Tibial artery (tissue), 4 donors: ENCODE results near the gene MBD4.

Experiments used
- DNase-seq, 2 donors: peaks; one replicate each; pipeline ENCODE4 v3.0.0-alpha.2; 2019
- H3K27ac ChIP-seq, 2 donors: fragments of 200-600 bp; sonication (generic) in 1 of 2; 1 replicate in 1 of 2; 2 replicates in 1 of 2; pipeline ENCODE4 v1.5.1; 2018 to 2019; ENCODE audit warnings: mild to moderate bottlenecking in 1 of 2
- H3K27me3 ChIP-seq, 2 donors: fragments of 200-600 bp; sonication (generic) in 1 of 2; one replicate each; pipeline versions ENCODE4 v1.5.1 to v1.6.0; 2016 to 2019
- H3K36me3 ChIP-seq, 3 donors: fragments of 200-600 bp; sonication (generic) in 2 of 3; one replicate each; pipeline ENCODE4 v1.5.1; 2016 to 2019; ENCODE audit warnings: mild to moderate bottlenecking in 2 of 3
- H3K4me1 ChIP-seq, 4 donors: fragments of 200-600 bp; sonication (generic) in 2 of 4; 1 replicate in 3 of 4; 2 replicates in 1 of 4; pipeline ENCODE4 v1.5.1; 2016 to 2019
- H3K4me3 ChIP-seq, 2 donors: fragments of 200-600 bp; sonication (generic) in 1 of 2; 1 replicate in 1 of 2; 2 replicates in 1 of 2; pipeline ENCODE4 v1.5.1; 2018 to 2019; ENCODE audit warnings: mild to moderate bottlenecking in 2 of 2
- H3K9me3 ChIP-seq, 3 donors: fragments of 200-600 bp; sonication (generic) in 1 of 3; one replicate each; pipeline ENCODE4 v1.5.1; 2016 to 2019
- intact Hi-C: fragments of 100-400 bp; cut with DNase I; formaldehyde crosslinking; loops from one replicate; pipeline ENCODE4 v1.15.0; 2023; ENCODE audit warnings: low total_unique reads
- TF ChIP-seq, protein P1 (sequence below), 2 experiments: fragments of 200-600 bp in 1 of 2; fragments of 450-650 bp in 1 of 2; IDR thresholded peaks; one replicate each; pipeline ENCODE4 v1.5.1; 2017 to 2019; ENCODE audit warnings: antibody characterized with exemption in 2 of 2, mild to moderate bottlenecking in 1 of 2, moderate library complexity in 1 of 2

The MBD4 gene

DNA sequence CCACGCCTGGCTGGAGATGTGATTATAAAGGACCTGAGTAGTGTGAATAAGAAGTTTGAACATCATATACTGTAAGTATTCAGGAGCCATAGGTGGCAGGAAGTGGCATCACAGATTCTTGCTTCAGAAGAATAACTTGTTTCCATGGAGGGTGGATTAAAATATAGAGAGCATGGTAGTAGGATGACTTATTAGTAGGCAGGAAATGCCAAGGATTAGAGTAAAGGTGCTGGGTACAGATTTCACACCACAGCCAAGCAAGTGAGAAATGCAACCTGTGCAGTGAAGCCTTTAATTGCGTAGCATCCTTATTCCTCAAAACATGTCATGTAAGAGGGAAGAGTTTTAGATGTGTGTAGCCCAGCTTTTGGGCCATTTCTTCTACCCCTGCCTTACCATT, 31.1 kb upstream of the MBD4 start:
- intact Hi-C loops: no loop called here
- H3K36me3 ChIP-seq: peaks cover 23 to 49% (median 35%) of the 10 kb centered on the region in 3 donors

DNA sequence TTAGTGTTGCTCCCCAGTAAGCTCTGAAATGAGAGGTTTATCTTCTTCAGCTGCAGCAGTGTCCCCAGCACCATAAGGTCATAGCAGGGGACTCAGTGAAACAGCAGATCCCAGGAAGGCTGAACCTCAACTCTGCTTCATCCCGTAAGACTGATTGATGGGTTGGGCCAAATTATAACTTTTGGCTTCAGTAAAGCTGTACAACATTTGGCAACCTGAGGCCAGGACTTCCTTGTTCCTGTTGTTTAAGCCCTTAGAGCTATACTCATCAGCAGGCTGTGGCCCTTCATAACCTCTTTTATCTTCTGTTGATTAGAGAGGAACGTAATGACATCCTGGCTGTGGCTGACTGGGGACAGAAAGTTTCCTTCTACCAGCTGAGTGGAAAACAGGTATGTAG, 29.3 kb upstream of the MBD4 start:
- Histone ChIP-seq H3K4me3 (no peak overlapping the region), H3K36me3 (peaks cover 23 to 60% (median 44%) of the 10 kb centered on the region in 3 donors), H3K9me3 (no peaks in the 10 kb centered on the region), H3K27ac (no peak overlapping the region), H3K27me3 (no peaks in the 10 kb centered on the region), H3K4me1 (no peaks in the 10 kb centered on the region)
- TF ChIP-seq, protein P1, sequence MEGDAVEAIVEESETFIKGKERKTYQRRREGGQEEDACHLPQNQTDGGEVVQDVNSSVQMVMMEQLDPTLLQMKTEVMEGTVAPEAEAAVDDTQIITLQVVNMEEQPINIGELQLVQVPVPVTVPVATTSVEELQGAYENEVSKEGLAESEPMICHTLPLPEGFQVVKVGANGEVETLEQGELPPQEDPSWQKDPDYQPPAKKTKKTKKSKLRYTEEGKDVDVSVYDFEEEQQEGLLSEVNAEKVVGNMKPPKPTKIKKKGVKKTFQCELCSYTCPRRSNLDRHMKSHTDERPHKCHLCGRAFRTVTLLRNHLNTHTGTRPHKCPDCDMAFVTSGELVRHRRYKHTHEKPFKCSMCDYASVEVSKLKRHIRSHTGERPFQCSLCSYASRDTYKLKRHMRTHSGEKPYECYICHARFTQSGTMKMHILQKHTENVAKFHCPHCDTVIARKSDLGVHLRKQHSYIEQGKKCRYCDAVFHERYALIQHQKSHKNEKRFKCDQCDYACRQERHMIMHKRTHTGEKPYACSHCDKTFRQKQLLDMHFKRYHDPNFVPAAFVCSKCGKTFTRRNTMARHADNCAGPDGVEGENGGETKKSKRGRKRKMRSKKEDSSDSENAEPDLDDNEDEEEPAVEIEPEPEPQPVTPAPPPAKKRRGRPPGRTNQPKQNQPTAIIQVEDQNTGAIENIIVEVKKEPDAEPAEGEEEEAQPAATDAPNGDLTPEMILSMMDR (IDR thresholded peaks at IDR 0.05): no peak
- no peak for DNase-seq
- intact Hi-C loops: no loop called here

More for the DNA sequence above, 31.1 kb upstream of the MBD4 start:
- no peak for DNase-seq
- Histone ChIP-seq H3K27ac (no peak overlapping the region), H3K27me3 (no peaks in the 10 kb centered on the region), H3K4me1 (no peaks in the 10 kb centered on the region), H3K9me3 (no peaks in the 10 kb centered on the region), H3K4me3 (no peak overlapping the region)
- TF ChIP-seq, protein P1 (IDR thresholded peaks at IDR 0.05): no peak

DNA sequence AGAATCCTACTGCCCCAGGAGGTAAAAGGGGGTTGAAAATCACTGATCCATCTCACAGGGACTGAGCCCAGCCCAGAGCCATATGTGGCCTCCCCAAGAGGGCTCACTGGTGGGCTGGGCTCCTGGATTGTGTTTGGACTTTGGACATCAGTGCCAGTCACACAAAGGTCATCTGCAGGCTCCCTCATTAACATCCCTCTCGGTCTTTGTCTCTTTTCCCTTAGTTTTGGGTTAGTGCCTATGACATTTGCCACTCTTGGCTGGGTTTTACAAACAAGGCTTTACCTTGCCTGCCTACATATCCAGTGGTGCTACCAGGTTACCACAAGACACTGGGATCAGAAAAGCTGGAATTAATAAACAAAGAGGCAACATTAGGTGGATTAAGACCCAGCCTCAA, 28.2 kb upstream of the MBD4 start:
- intact Hi-C loops: no loop called here
- no peak for DNase-seq
- TF ChIP-seq, protein P1 (IDR thresholded peaks at IDR 0.05): no peak

DNA sequence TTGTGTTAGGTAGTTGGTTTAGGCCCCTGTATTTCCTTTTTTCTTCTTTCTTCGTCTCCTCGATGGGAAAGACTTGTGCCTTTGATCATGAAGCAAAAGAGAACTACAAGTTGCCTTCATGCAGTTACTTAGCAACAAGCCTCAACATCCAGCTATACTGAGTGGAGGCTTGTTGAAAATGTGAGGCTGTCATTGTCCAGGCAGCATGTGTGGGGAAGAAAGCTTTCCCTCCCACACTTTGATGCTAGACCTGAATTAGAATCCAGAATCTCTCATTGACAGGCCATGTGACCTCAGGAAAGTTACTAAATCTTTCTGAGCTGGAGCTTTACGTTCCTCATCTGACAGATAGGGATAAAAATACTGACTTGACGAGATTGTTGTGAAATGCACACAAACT, 24.0 kb upstream of the MBD4 start:
- H3K36me3 ChIP-seq: peaks cover 8 to 62% (median 34%) of the 10 kb centered on the region in 3 donors
- H3K27me3 ChIP-seq: no peaks in the 10 kb centered on the region
- DNase-seq: no peak
- H3K27ac ChIP-seq: no peak overlapping the region
- H3K9me3 ChIP-seq: no peaks in the 10 kb centered on the region
- no peak overlapping the region for H3K4me3 ChIP-seq
- TF ChIP-seq, protein P1 (IDR thresholded peaks at IDR 0.05): no peak
- intact Hi-C loops: no loop called here
- no peaks in the 10 kb centered on the region for H3K4me1 ChIP-seq

More for the DNA sequence above, 28.2 kb upstream of the MBD4 start:
- no peak overlapping the region for H3K27ac ChIP-seq
- no peaks in the 10 kb centered on the region for H3K27me3 ChIP-seq
- no peaks in the 10 kb centered on the region for H3K4me1 ChIP-seq
- no peak overlapping the region for H3K4me3 ChIP-seq
- peaks cover 23 to 67% (median 46%) of the 10 kb centered on the region in 3 donors for H3K36me3 ChIP-seq
- H3K9me3 ChIP-seq: no peaks in the 10 kb centered on the region

DNA sequence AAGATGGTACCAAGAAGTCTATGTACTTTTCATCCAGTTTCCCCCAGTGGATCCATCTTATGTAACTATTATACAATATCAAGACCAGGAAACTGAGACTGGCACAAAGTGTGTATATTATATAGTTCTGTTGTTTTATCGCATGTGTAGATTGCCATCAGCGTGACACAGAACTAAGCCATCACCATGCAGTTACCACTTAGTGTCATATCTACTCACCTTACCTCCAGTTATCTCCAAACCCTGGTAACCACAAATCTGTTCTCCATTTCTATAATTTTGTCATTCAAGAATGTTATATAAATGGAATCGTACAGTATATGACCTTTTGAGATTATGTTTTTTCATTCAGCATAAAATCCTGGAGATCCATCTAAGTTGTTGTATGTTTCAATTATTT, 23.3 kb upstream of the MBD4 start:
- intact Hi-C loops: no loop called here
- H3K36me3 ChIP-seq: peaks cover 11 to 66% (median 40%) of the 10 kb centered on the region in 3 donors

More for the DNA sequence above, 23.3 kb upstream of the MBD4 start:
- Histone ChIP-seq H3K27ac (no peak overlapping the region), H3K4me1 (no peaks in the 10 kb centered on the region), H3K9me3 (no peaks in the 10 kb centered on the region), H3K4me3 (no peak overlapping the region), H3K27me3 (no peaks in the 10 kb centered on the region)
- no peak for DNase-seq
- TF ChIP-seq, protein P1 (IDR thresholded peaks at IDR 0.05): no peak
